Measurements from ENCODE around the gene REXO1.

GRCh38 chr19:1812426-1813191 lies 35.7 kb downstream of the REXO1 start:
- TF ChIP-seq POLR2AphosphoS5 (IDR thresholded peaks at IDR 0.05) (peak; percentile 27 to 73), CTCF (IDR thresholded peaks at IDR 0.05) (peak; percentile 31 to 60 (median 57)), POLR2A (IDR thresholded peaks at IDR 0.05; ENCODE audit: low read depth) (no peak), EP300 (IDR thresholded peaks at IDR 0.05) (no peak)
